H9 (cell line): ENCODE data around the gene ATXN7. TPM values are rescaled to one million over a fixed set of nuclear protein-coding genes. Genes with fewer than 3 reads are reported as not detected.

Experiments
- DNase-seq: peaks from one replicate; pipeline ENCODE4 v3.0.0-alpha.2; 2017
- H2AFZ ChIP-seq: one replicate; pipeline ENCODE4 v1.6.1; 2013; ENCODE audit warnings: mild to moderate bottlenecking, low read length, control low read depth, moderate library complexity
- H2AK5ac ChIP-seq: 2 replicates; pipeline ENCODE4 v1.6.1; 2013; ENCODE audit warnings: low read length, control low read depth, mixed read lengths; ENCODE audit not compliant: insufficient read length
- H2BK120ac ChIP-seq: one replicate; pipeline ENCODE4 v1.6.1; 2013; ENCODE audit warnings: low read depth, mild to moderate bottlenecking, low read length, control low read depth, inconsistent platforms; ENCODE audit not compliant: poor library complexity, severe bottlenecking
- H2BK12ac ChIP-seq: 2 replicates; pipeline ENCODE4 v1.6.1; 2013; ENCODE audit warnings: low read length, control low read depth, mixed read lengths, low read depth; ENCODE audit not compliant: insufficient read length
- H2BK15ac ChIP-seq: 2 replicates; pipeline ENCODE4 v1.6.1; 2013; ENCODE audit warnings: low read depth, low read length, control low read depth
- H2BK20ac ChIP-seq: one replicate; pipeline ENCODE4 v1.6.1; 2013; ENCODE audit warnings: low read depth, mild to moderate bottlenecking, low read length, control low read depth, inconsistent platforms; ENCODE audit not compliant: poor library complexity, severe bottlenecking
- H2BK5ac ChIP-seq: 2 replicates; pipeline ENCODE4 v1.6.1; 2013; ENCODE audit warnings: low read length, control low read depth, mixed read lengths; ENCODE audit not compliant: insufficient read length
- H3K14ac ChIP-seq: 2 replicates; pipeline ENCODE4 v1.6.1; 2013; ENCODE audit warnings: low read length, control low read depth; ENCODE audit not compliant: insufficient read depth
- H3K18ac ChIP-seq: 2 replicates; pipeline ENCODE4 v1.6.1; 2013; ENCODE audit warnings: low read depth, mild to moderate bottlenecking, mixed read lengths, low read length, control low read depth; ENCODE audit not compliant: insufficient read length
- H3K23ac ChIP-seq: 2 replicates; pipeline ENCODE4 v1.6.1; 2013; ENCODE audit warnings: low read length, control low read depth, mixed read lengths, low read depth; ENCODE audit not compliant: insufficient read length
- H3K23me2 ChIP-seq: 2 replicates; pipeline ENCODE4 v1.6.1; 2013; ENCODE audit warnings: low read depth, mild to moderate bottlenecking, mixed read lengths, low read length, control low read depth; ENCODE audit not compliant: insufficient read length, poor library complexity, severe bottlenecking
- H3K27ac ChIP-seq: 2 replicates; pipeline ENCODE4 v1.5.1; 2013; ENCODE audit warnings: low read length, control low read depth, mixed read lengths, low read depth; ENCODE audit not compliant: insufficient read length
- H3K27me3 ChIP-seq: 2 replicates; pipeline ENCODE4 v1.6.1; 2013; ENCODE audit warnings: low read length, control low read depth, inconsistent platforms; ENCODE audit not compliant: insufficient read depth
- H3K4ac ChIP-seq: 2 replicates; pipeline ENCODE4 v1.6.1; 2013; ENCODE audit warnings: low read depth, mild to moderate bottlenecking, control low read depth, inconsistent platforms, low read length, moderate library complexity
- H3K4me1 ChIP-seq: 2 replicates; pipeline ENCODE4 v1.6.1; 2013; ENCODE audit warnings: low read length, control low read depth, inconsistent platforms; ENCODE audit not compliant: insufficient read depth
- H3K4me2 ChIP-seq: 2 replicates; pipeline ENCODE4 v1.6.1; 2013; ENCODE audit warnings: low read length, control low read depth, mixed read lengths; ENCODE audit not compliant: insufficient read length, insufficient read depth
- H3K56ac ChIP-seq: 2 replicates; pipeline ENCODE4 v1.6.1; 2013; ENCODE audit warnings: low read depth, mild to moderate bottlenecking, mixed read lengths, low read length, control low read depth; ENCODE audit not compliant: insufficient read length
- H3K79me1 ChIP-seq: 2 replicates; pipeline ENCODE4 v1.6.1; 2013; ENCODE audit warnings: low read depth, mild to moderate bottlenecking, moderate library complexity, low read length, control low read depth, inconsistent platforms; ENCODE audit not compliant: insufficient read depth, poor library complexity, severe bottlenecking
- H3K79me2 ChIP-seq: 2 replicates; pipeline ENCODE4 v1.6.1; 2013; ENCODE audit warnings: low read length, control low read depth, inconsistent platforms; ENCODE audit not compliant: insufficient read depth
- H3K9ac ChIP-seq: 2 replicates; pipeline ENCODE4 v1.6.1; 2013; ENCODE audit warnings: low read length, control low read depth, mixed read lengths; ENCODE audit not compliant: insufficient read length; ENCODE audit errors: extremely low read depth
- H3K9me3 ChIP-seq: one replicate; pipeline ENCODE4 v1.6.1; 2013; ENCODE audit warnings: low read depth, low read length, inconsistent platforms; ENCODE audit not compliant: control insufficient read depth
- H3T11ph ChIP-seq: one replicate; pipeline ENCODE4 v1.6.1; 2013; ENCODE audit warnings: mild to moderate bottlenecking, low read length, control low read depth, inconsistent platforms
- H4K20me1 ChIP-seq: one replicate; pipeline ENCODE4 v1.6.1; 2013; ENCODE audit not compliant: control insufficient read depth, insufficient read length, insufficient read depth
- H4K5ac ChIP-seq: 2 replicates; pipeline ENCODE4 v1.6.1; 2013; ENCODE audit warnings: low read depth, mild to moderate bottlenecking, mixed read lengths, low read length, control low read depth; ENCODE audit not compliant: insufficient read length
- H4K8ac ChIP-seq: replicated peaks from 2 replicates; pipeline ENCODE4 v1.6.1; 2013; ENCODE audit warnings: low read length, control low read depth, mixed read lengths, low read depth; ENCODE audit not compliant: insufficient read length
- H4K91ac ChIP-seq: 2 replicates; pipeline ENCODE4 v1.6.1; 2013; ENCODE audit warnings: low read depth, mild to moderate bottlenecking, moderate library complexity, mixed read lengths, low read length, control low read depth; ENCODE audit not compliant: insufficient read length
- H3K27ac Mint-ChIP-seq, 3 experiments: 2 replicates in 2 of 3; 3 replicates in 1 of 3; pipeline ENCODE4 v1.8.0; 2020 to 2021; ENCODE audit warnings: mixed read lengths in 3 of 3, mild to moderate bottlenecking in 1 of 3, moderate library complexity in 1 of 3
- H3K27me3 Mint-ChIP-seq: 2 replicates; pipeline ENCODE4 v1.8.0; 2021; ENCODE audit warnings: low read depth, mild to moderate bottlenecking, moderate library complexity, mixed read lengths
- H3K36me3 Mint-ChIP-seq, 3 experiments: 2 replicates in 2 of 3; 3 replicates in 1 of 3; pipeline ENCODE4 v1.8.0; 2020 to 2021; ENCODE audit warnings: low read depth in 3 of 3, mixed read lengths in 3 of 3; ENCODE audit not compliant: insufficient read depth in 1 of 3
- H3K4me1 Mint-ChIP-seq, 2 experiments: 2 replicates each; pipeline ENCODE4 v1.8.0; 2020; ENCODE audit warnings: mixed read lengths in 2 of 2
- H3K4me3 Mint-ChIP-seq, 2 experiments: 2 replicates in 1 of 2; 3 replicates in 1 of 2; pipeline ENCODE4 v1.8.0; 2020 to 2021; ENCODE audit warnings: mild to moderate bottlenecking in 2 of 2, mixed read lengths in 2 of 2, moderate library complexity in 1 of 2
- H3K9me3 Mint-ChIP-seq, 2 experiments: 2 replicates in 1 of 2; 3 replicates in 1 of 2; pipeline ENCODE4 v1.8.0; 2020; ENCODE audit warnings: mild to moderate bottlenecking in 2 of 2, mixed read lengths in 2 of 2, moderate library complexity in 1 of 2
- WGBS: extraction: QIAGEN DNeasy Blood & Tissue Kit; methylation state at CpG from one replicate; pipeline ENCODE4 v1.1.7; 2013; ENCODE audit warnings: missing lambda C conversion rate, low lambda C conversion rate, mixed read lengths; ENCODE audit not compliant: insufficient read length; ENCODE audit errors: extremely low coverage; 5-methylcytosine and 5-hydroxymethylcytosine counted together
- total RNA-seq: library from RNA; stranded (reverse); gene quantifications from 2 replicates; pipeline ENCODE4 v1.2.1, GENCODE V29; 2021
- TF ChIP-seq, protein P1 (sequence below): fragments of 200-600 bp; sonication (generic); conservative IDR thresholded peaks from 3 replicates; pipeline ENCODE4 v1.8.0; 2021; ENCODE audit warnings: antibody characterized with exemption, mild to moderate bottlenecking

Gene ATXN7
- total RNA-seq, 1 experiment from 2014 or later = 21.5 TPM

DNA sequence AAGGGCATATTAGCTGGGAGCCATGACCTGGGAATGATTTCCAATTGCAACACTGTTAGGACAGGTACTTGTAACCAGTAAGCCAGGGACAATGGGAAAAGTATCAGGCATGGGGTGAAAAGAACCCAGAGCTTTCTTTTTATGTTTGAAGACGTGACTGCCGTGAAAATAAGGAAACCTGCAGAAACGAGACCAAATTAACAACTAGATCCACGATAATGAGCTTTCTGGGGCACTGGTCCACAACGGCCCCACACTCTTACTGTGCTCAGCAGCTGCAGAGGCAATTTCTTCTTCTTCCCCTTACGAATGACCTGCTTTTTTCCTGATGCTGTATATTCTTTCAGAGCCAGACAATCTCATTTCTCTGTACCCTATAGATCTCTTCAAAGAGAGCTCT is 33.1 kb upstream of the ATXN7 start:
- Mint-ChIP-seq H3K9me3 (no peaks in the 10 kb centered on the region), H3K27me3 (no peaks in the 10 kb centered on the region), H3K27ac (no peak overlapping the region), H3K4me1 (peaks cover 11 to 15% of the 10 kb centered on the region in 2 experiments), H3K4me3 (no peak overlapping the region), H3K36me3 (peaks cover 5 to 35% (median 22%) of the 10 kb centered on the region in 3 experiments; a peak in 5 of 7 replicates)
- no peak overlapping the region for H3K27ac ChIP-seq
- H3K14ac ChIP-seq = no peak overlapping the region
- WGBS = no CpG with 5 or more reads among the region's 6 CpGs
- no peak overlapping the region for H3K18ac ChIP-seq
- H3K4me1 ChIP-seq = no peaks in the 10 kb centered on the region
- no peak overlapping the region for H2BK15ac ChIP-seq
- no peaks in the 10 kb centered on the region for H3K79me2 ChIP-seq
- no peak overlapping the region for H4K5ac ChIP-seq
- no peak overlapping the region for H2BK12ac ChIP-seq
- H4K8ac ChIP-seq = no peak overlapping the region
- no peaks in the 10 kb centered on the region for H3K23me2 ChIP-seq
- H3K79me1 ChIP-seq = no peaks in the 10 kb centered on the region
- no peaks in the 10 kb centered on the region for H3K9me3 ChIP-seq
- H3K9ac ChIP-seq = no peak overlapping the region
- no peak overlapping the region for H3K4ac ChIP-seq
- H3T11ph ChIP-seq = no peak overlapping the region
- H3K23ac ChIP-seq = no peak overlapping the region
- no peak overlapping the region for H2BK120ac ChIP-seq
- TF ChIP-seq, protein P1, sequence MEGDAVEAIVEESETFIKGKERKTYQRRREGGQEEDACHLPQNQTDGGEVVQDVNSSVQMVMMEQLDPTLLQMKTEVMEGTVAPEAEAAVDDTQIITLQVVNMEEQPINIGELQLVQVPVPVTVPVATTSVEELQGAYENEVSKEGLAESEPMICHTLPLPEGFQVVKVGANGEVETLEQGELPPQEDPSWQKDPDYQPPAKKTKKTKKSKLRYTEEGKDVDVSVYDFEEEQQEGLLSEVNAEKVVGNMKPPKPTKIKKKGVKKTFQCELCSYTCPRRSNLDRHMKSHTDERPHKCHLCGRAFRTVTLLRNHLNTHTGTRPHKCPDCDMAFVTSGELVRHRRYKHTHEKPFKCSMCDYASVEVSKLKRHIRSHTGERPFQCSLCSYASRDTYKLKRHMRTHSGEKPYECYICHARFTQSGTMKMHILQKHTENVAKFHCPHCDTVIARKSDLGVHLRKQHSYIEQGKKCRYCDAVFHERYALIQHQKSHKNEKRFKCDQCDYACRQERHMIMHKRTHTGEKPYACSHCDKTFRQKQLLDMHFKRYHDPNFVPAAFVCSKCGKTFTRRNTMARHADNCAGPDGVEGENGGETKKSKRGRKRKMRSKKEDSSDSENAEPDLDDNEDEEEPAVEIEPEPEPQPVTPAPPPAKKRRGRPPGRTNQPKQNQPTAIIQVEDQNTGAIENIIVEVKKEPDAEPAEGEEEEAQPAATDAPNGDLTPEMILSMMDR = no peak
- H2BK5ac ChIP-seq = no peak overlapping the region
- no peak overlapping the region for H2AFZ ChIP-seq
- no peak overlapping the region for H2AK5ac ChIP-seq
- no peak overlapping the region for H3K56ac ChIP-seq
- no peak overlapping the region for H4K91ac ChIP-seq
- no peaks in the 10 kb centered on the region for H4K20me1 ChIP-seq
- DNase-seq = no peak
- H2BK20ac ChIP-seq = no peak overlapping the region
- H3K4me2 ChIP-seq = no peak overlapping the region
- no peaks in the 10 kb centered on the region for H3K27me3 ChIP-seq
